ENCODE measurements around the gene DNAJA3. TPM values are rescaled to one million over a fixed set of nuclear protein-coding genes. Genes with fewer than 3 reads are reported as not detected.

DNAJA3 gene
- total RNA-seq, 2 experiments from 2014 or later = 17.2 to 18.8 TPM

- H3K9me3 Mint-ChIP-seq = no peaks in the 10 kb centered on the region
- Histone ChIP-seq H3K27ac (ENCODE audit: low read depth in 1 of 2, low read length in 2 of 2) (no peak overlapping the region), H3K4me3 (ENCODE audit: low read length) (no peak overlapping the region), H3K9me3 (ENCODE audit: control insufficient read depth in 1 of 2, insufficient read depth in 1 of 2, low read length in 2 of 2) (no peaks in the 10 kb centered on the region), H3K27me3 (ENCODE audit: control insufficient read depth in 1 of 2, insufficient read depth in 2 of 2, low read length in 2 of 2) (no peaks in the 10 kb centered on the region), H3K4me1 (ENCODE audit: insufficient read depth, low read length) (no peaks in the 10 kb centered on the region), H3K36me3 (ENCODE audit: insufficient read depth, low read length) (peaks cover 83% of the 10 kb centered on the region)
- no peaks in the 10 kb centered on the region for H3K27me3 Mint-ChIP-seq
- no peak for DNase-seq
- TF ChIP-seq, protein P1, sequence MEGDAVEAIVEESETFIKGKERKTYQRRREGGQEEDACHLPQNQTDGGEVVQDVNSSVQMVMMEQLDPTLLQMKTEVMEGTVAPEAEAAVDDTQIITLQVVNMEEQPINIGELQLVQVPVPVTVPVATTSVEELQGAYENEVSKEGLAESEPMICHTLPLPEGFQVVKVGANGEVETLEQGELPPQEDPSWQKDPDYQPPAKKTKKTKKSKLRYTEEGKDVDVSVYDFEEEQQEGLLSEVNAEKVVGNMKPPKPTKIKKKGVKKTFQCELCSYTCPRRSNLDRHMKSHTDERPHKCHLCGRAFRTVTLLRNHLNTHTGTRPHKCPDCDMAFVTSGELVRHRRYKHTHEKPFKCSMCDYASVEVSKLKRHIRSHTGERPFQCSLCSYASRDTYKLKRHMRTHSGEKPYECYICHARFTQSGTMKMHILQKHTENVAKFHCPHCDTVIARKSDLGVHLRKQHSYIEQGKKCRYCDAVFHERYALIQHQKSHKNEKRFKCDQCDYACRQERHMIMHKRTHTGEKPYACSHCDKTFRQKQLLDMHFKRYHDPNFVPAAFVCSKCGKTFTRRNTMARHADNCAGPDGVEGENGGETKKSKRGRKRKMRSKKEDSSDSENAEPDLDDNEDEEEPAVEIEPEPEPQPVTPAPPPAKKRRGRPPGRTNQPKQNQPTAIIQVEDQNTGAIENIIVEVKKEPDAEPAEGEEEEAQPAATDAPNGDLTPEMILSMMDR (IDR thresholded peaks at IDR 0.05) = no peak
- ChIA-PET CTCF (no interaction called here), POLR2A (interaction anchor here (0.7 to 1.2 kb wide), 4 partner anchors 17 to 54 kb away, joined by 3 to 4 read pairs (median 3); partner anchors contain the start of gene CORO7)
- intact Hi-C loops (cut with DNase I, micrococcal nuclease) = no loop called here
- no peak overlapping the region for H3K4me3 Mint-ChIP-seq
- no peak for ATAC-seq (ENCODE audit: poor library complexity)
- H3K36me3 Mint-ChIP-seq (ENCODE audit: low read depth) = peaks cover 83% of the 10 kb centered on the region
- H3K27ac Mint-ChIP-seq = no peak overlapping the region
- H3K4me1 Mint-ChIP-seq (ENCODE audit: low read depth) = no peaks in the 10 kb centered on the region
Measured at GRCh38 chr16:4450931-4451519, 25.4 kb downstream of the DNAJA3 start.

DNA sequence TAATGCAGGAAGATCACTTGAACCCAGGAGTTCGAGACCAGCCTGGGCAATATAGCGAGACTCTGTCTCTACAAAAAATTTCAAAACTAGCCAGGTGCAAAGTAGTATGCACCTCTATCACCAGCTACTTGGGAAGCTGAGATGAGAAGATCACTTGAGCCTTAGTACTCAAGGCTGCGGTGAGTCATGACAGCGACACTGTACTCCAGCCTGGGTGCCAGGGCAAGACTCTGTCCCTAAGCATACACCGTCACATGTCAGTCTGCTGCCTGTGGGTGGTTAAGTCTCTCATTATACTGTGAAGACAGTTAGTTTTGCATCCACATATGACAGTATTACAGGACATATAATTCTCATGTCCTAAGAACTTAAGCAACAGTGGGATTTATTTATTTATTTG lies 27.0 kb downstream of the DNAJA3 start:
- CTCF ChIA-PET = no interaction called here
- no peak for ATAC-seq (ENCODE audit: poor library complexity)

GRCh38 chr16:4454623-4455022 lies 29.0 kb downstream of the DNAJA3 start:
- TF ChIP-seq, protein P1 (IDR thresholded peaks at IDR 0.05) = no peak
- H3K4me1 Mint-ChIP-seq (ENCODE audit: low read depth) = peaks cover 8% of the 10 kb centered on the region
- H3K27ac Mint-ChIP-seq = no peak overlapping the region
- H3K9me3 Mint-ChIP-seq = no peaks in the 10 kb centered on the region
- Histone ChIP-seq H3K9me3 (ENCODE audit: control insufficient read depth in 1 of 2, insufficient read depth in 1 of 2, low read length in 2 of 2) (no peaks in the 10 kb centered on the region), H3K27ac (ENCODE audit: low read depth in 1 of 2, low read length in 2 of 2) (no peak overlapping the region), H3K4me1 (ENCODE audit: insufficient read depth, low read length) (peaks cover 10% of the 10 kb centered on the region), H3K4me3 (ENCODE audit: low read length) (no peak overlapping the region), H3K36me3 (ENCODE audit: insufficient read depth, low read length) (peaks cover 72% of the 10 kb centered on the region), H3K27me3 (ENCODE audit: control insufficient read depth in 1 of 2, insufficient read depth in 2 of 2, low read length in 2 of 2) (no peaks in the 10 kb centered on the region)
- no peak overlapping the region for H3K4me3 Mint-ChIP-seq
- intact Hi-C loops (cut with DNase I, micrococcal nuclease) = no loop called here
- ChIA-PET CTCF (interaction anchor here (1.1 kb wide), 1 partner anchor 94 kb away, joined by 3 read pairs; no protein-coding TSS in a partner anchor), POLR2A (interaction anchor here (1.0 kb wide), 1 partner anchor 51 kb away, joined by 3 read pairs; no protein-coding TSS in a partner anchor)
- peaks cover 82% of the 10 kb centered on the region for H3K36me3 Mint-ChIP-seq (ENCODE audit: low read depth)
- DNase-seq (no peak), ATAC-seq (ENCODE audit: poor library complexity) (no peak)
- no peaks in the 10 kb centered on the region for H3K27me3 Mint-ChIP-seq

More for the DNA sequence above, 27.0 kb downstream of the DNAJA3 start:
- Histone ChIP-seq H3K9me3 (ENCODE audit: control insufficient read depth in 1 of 2, insufficient read depth in 1 of 2, low read length in 2 of 2) (no peaks in the 10 kb centered on the region), H3K4me1 (ENCODE audit: insufficient read depth, low read length) (no peaks in the 10 kb centered on the region), H3K4me3 (ENCODE audit: low read length) (no peak overlapping the region), H3K27me3 (ENCODE audit: control insufficient read depth in 1 of 2, insufficient read depth in 2 of 2, low read length in 2 of 2) (no peaks in the 10 kb centered on the region), H3K36me3 (ENCODE audit: insufficient read depth, low read length) (peaks cover 84% of the 10 kb centered on the region), H3K27ac (ENCODE audit: low read depth in 1 of 2, low read length in 2 of 2) (no peak overlapping the region)
- Mint-ChIP-seq H3K27me3 (no peaks in the 10 kb centered on the region), H3K4me3 (no peak overlapping the region), H3K9me3 (no peaks in the 10 kb centered on the region), H3K4me1 (ENCODE audit: low read depth) (no peaks in the 10 kb centered on the region), H3K27ac (no peak overlapping the region), H3K36me3 (ENCODE audit: low read depth) (peaks cover 81% of the 10 kb centered on the region)
- TF ChIP-seq, protein P1 (IDR thresholded peaks at IDR 0.05) = no peak
- no peak for DNase-seq
- intact Hi-C loops (cut with DNase I, micrococcal nuclease) = no loop called here
- POLR2A ChIA-PET = no interaction called here

All from CD4-positive, alpha-beta T cell (primary cell).